CD4-positive, alpha-beta T cell treated with Interleukin-4 for 4 hours (primary cell): ENCODE measurements around the gene DNAJB1.
"Not testable (repeated sequence)": the region's sequence is repeated elsewhere in the genome, so short reads cannot be mapped to it uniquely, and the experiment has no call there.

Experiments used
- DNase-seq: peaks from one replicate; pipeline ENCODE4 v3.0.0-alpha.2; 2020

Gene DNAJB1

GRCh38 chr19:14553042-14553938, 35.1 kb upstream of the DNAJB1 start:
- DNase-seq = no peak

GRCh38 chr19:14552006-14552360, 33.8 kb upstream of the DNAJB1 start:
- not testable (repeated sequence) for DNase-seq

- DNase-seq = peak; percentile 85
Measured at GRCh38 chr19:14551134-14552005, 33.2 kb upstream of the DNAJB1 start.

- no peak for DNase-seq
Measured at GRCh38 chr19:14550201-14550754, 32.1 kb upstream of the DNAJB1 start.

- no peak for DNase-seq
Measured at GRCh38 chr19:14545716-14546082, 27.5 kb upstream of the DNAJB1 start.

GRCh38 chr19:14544977-14545715, 26.9 kb upstream of the DNAJB1 start:
- no peak for DNase-seq

GRCh38 chr19:14544047-14544446, 25.9 kb upstream of the DNAJB1 start:
- no peak for DNase-seq

GRCh38 chr19:14542711-14543328, 24.6 kb upstream of the DNAJB1 start:
- no peak for DNase-seq

DNA sequence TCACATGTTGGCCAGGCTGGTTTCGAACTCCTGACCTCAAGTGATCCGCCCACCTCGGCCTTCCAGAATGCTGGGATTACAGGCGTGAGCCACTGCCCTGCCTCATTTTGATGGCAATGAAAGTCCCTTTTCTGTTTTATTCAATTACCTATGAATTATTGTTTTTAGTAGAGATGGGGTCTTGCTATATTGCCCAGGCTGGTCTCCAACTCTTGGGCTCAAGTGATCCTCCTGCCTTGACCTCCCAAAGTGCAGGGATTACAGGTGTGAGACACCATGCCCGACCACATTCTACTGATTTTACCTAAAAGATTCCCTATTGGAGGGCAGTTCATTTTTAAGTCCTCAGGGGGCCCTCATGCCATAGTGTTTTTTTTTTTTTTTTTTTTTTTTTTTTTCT, 23.8 kb upstream of the DNAJB1 start:
- not testable (repeated sequence) for DNase-seq

DNA sequence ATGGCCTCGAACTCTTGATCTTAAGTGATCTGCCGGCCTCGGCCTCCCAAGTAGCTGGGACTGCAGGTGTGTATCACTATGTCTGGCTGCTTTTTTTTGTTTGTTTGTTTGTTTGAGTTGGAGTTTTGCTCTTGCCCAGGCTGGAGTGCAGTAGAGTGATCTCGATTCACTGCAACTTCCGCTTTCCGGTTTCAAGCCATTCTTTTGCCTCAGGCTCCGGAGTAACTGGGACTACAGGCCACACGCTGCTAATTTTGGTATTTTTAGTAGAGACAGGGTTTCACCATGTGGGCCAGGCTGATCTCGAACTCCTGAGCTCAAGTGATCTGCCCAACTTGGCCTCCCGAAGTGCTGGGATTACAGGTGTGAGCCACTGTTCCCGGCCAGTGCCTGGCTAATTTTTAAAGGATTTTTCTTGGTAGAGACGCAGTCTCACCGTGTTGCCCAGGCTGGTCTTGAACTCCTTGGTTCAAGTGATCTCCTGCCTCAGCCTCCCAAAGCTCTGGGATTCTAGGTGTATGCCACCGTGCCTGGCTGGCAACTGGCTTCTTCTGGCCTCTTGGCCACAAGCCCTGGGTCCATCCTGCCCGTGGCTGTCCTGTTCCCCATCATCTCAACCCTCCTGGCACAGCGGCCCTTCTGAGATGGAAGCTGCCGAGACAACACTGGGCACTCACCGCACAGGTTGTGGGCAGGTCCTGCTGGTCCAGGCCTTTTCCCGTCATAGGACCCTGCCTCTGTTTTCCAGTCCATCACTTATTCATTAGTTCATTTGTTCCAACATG, 22.7 kb upstream of the DNAJB1 start:
- no peak for DNase-seq

DNA sequence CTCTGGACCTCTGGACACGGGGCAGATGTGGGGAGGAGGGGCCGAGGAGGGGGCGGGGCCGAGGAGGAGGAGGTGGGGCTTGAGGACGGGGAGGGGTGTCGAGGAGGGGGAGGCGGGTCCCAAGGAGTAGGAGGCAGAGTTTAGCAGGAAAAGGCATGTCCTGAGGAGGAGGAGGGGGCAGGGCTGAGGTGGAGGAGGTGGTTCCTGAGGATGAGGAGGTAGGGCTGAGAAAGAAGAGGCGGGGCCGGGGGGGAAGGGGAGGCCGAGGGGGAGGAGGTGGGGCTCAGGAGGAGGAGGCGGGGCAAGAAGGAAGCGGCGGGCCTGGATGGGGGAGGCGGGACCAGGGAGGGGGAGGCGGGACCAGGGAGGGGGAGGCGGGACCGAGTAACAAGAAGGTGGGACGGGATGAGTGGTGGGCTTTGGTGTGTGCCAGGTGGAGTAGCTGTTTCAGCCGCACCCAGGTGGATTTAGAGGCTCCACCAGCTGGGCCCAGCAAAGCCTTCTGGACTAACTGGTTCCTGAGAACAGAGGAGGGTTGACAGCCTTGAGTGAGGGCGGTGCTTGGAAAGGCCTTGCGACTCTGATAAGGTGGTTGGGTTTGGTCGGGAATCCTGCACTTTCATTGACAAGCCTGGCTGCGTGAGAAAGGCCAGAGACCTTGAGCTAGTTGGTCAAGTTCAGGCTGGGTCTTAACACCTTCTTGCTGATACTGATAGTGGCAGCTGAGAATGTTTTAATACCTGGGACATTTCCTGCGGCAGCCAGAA, 18.9 kb upstream of the DNAJB1 start:
- DNase-seq = no peak

DNA sequence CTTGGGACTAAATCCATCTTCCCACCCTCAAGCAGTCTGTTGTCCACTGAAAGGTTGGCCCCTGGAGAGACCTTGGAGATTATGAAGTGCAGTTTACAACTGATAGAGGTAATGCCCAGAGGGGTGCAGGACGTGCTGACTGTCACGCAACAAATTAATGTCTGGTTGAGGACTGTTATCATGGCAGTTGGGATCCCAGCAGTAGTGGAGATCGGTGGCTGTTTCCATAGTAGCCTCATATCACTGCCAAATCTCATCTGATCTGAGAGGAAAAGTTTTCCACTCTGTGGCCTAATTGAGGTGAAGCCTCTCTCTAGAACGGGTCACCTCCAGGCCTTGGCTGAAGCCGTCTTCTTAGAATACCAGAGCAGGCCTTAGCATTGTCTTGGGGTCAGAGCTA, 15.3 kb upstream of the DNAJB1 start:
- no peak for DNase-seq

GRCh38 chr19:14530506-14530905, 12.3 kb upstream of the DNAJB1 start:
- DNase-seq = no peak

DNA sequence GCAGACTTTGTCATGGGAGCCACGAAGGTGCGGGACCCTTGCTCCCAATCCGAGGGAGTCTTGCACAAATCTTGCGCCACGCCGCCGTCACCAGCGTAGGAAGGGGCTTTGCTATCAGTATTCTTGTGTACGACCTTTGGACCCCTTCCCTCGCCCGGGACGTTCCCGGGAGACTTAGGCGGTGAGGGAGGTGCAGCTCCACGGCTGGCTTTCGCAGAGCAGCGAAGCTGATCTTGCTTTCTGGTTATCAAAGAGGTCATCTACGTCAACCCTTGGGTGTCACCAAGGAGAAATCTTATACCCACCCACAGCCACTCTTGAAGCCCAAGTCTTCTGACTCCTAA, 11.8 kb upstream of the DNAJB1 start:
- DNase-seq = peak; percentile 39

- DNase-seq = peak; percentile 100
Measured at GRCh38 chr19:14529254-14530004, 11.2 kb upstream of the DNAJB1 start, which contains the start of gene TECR. TSS of gene TECR (plus strand) at chr19:14529594. CDS start at chr19:14529697, 103 bp downstream.

DNA sequence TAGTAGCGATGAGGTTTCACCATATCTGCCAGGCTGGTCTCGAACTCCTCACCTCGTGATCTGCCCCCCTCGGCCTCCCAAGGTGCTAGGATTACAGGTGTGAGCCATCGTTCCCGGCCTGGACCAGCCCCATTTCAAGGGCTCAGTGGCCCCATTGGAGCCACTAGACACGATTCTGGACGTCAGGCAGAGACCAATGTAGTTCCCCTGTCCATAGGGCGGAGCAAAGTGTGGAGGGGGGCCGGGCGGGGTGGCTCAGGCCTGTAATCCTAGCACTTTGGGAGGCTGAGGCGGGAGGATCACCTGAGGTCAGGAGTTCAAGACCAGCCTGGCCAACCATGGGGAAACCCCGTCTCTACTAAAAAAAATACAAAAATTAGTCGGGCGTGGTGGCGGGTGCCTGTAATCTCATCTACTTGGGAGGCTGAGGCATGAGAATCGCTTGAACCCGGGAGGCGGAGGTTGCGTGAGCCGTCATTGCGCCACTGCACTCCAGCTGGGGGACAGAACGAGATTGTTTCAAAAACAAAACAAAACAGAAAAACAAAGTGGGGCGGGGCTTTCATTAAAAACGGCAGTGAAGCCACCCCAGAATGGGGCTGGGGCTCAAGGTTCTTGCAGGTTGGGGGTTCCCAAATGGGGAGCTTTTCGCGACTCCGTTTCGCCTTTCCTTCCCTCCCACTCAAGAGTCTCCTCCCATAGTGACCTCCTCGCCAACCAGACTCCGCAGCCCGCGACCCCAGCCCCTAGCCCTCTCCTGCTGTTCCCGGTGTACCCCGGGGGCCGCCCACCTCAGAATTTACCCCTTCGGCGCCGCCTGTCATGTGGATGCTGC, 10.4 kb upstream of the DNAJB1 start:
- peak; percentile 37 for DNase-seq

DNA sequence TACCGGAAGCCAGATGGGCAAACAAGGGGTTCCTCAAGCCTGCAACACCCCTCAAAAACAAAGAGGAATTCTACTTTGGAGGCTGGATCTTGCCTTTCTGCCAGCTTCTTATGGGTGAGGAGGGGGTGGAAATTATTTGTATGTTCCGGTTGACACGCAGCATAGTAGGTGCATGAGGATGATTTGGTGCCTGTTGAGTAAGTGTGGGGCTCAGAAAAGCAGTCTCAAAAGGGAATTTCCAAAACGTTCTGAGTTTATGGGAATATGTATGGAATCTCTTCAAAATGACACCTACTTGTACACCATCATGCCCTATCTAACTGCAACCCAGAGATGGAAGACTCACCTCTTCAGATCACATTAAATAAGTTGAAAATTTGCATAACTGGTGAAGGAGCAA, 8.2 kb upstream of the DNAJB1 start:
- DNase-seq = no peak

DNA sequence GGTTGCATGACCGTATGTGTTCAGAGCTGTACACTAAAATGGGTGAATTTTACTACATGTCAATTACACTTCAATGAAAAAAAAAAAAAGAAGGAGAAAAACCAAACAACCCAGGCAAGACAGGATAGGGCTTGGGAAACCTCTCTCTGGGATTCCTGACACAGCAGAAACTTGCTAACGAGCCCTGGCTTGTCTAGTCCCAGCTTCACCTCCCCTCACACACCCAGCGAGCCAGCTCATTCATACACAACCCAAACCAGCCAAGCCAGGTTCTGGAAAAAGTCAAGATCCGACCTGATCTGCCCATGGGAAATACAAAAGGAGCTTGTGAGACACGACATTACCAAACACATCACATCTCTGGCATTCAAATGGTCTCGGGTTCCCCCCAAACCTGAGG, 7.5 kb upstream of the DNAJB1 start:
- DNase-seq = no peak

GRCh38 chr19:14520543-14520942, 2.3 kb upstream of the DNAJB1 start:
- DNase-seq = no peak
